Glutamatergic neuron (in vitro differentiated cells): Measurements from ENCODE around the gene ACAD10. TPM values are rescaled to one million over a fixed set of nuclear protein-coding genes. Genes with fewer than 3 reads are reported as not detected.

Experiments used
- DNase-seq: peaks from one replicate; pipeline ENCODE4 v3.0.0; 2022
- H3K27ac Mint-ChIP-seq: one replicate; pipeline ENCODE4 v1.8.0; 2020; ENCODE audit warnings: mild to moderate bottlenecking, mixed read lengths, inconsistent platforms; ENCODE audit not compliant: unreplicated experiment
- H3K27me3 Mint-ChIP-seq: one replicate; pipeline ENCODE4 v1.8.0; 2020; ENCODE audit warnings: mild to moderate bottlenecking, moderate library complexity, mixed read lengths, inconsistent platforms; ENCODE audit not compliant: unreplicated experiment
- H3K36me3 Mint-ChIP-seq: one replicate; pipeline ENCODE4 v1.8.0; 2020; ENCODE audit warnings: mild to moderate bottlenecking, mixed read lengths, inconsistent platforms; ENCODE audit not compliant: unreplicated experiment
- H3K4me1 Mint-ChIP-seq: one replicate; pipeline ENCODE4 v1.8.0; 2020; ENCODE audit warnings: mild to moderate bottlenecking, low read depth, mixed read lengths, inconsistent platforms; ENCODE audit not compliant: unreplicated experiment
- H3K4me3 Mint-ChIP-seq: one replicate; pipeline ENCODE4 v1.8.0; 2020; ENCODE audit warnings: mild to moderate bottlenecking, mixed read lengths, inconsistent platforms; ENCODE audit not compliant: unreplicated experiment
- H3K9me3 Mint-ChIP-seq: one replicate; pipeline ENCODE4 v1.8.0; 2020; ENCODE audit warnings: mild to moderate bottlenecking, moderate library complexity, mixed read lengths, inconsistent platforms; ENCODE audit not compliant: unreplicated experiment
- CTCF ChIP-seq: fragments of 200-600 bp; sonication (generic); IDR thresholded peaks from one replicate; pipeline ENCODE4 v1.5.0; 2021; ENCODE audit not compliant: partially characterized antibody, unreplicated experiment
- total RNA-seq: library from RNA; stranded (reverse); fragmentation: NEBNext Ultra II Directional; extraction: Animal tissue kit (Norgen Biotek cat#: 25700); gene quantifications from one replicate; pipeline ENCODE4 v1.2.1, GENCODE V29; 2021; ENCODE audit not compliant: unreplicated experiment

Gene ACAD10
- total RNA-seq, 1 donor from 2014 or later: 35.9 TPM

GRCh38 chr12:111686574-111687105 is 787 bp downstream of the ACAD10 start:
- H3K27me3 Mint-ChIP-seq: no peaks in the 10 kb centered on the region
- H3K27ac Mint-ChIP-seq: peak overlapping the region; percentile 86
- H3K4me1 Mint-ChIP-seq: peaks cover 9% of the 10 kb centered on the region
- peak overlapping the region; percentile 94 for H3K4me3 Mint-ChIP-seq
- DNase-seq: no peak
- no peak for TF ChIP-seq CTCF
- H3K36me3 Mint-ChIP-seq: no peaks in the 10 kb centered on the region
- H3K9me3 Mint-ChIP-seq: peaks cover 4% of the 10 kb centered on the region

DNA sequence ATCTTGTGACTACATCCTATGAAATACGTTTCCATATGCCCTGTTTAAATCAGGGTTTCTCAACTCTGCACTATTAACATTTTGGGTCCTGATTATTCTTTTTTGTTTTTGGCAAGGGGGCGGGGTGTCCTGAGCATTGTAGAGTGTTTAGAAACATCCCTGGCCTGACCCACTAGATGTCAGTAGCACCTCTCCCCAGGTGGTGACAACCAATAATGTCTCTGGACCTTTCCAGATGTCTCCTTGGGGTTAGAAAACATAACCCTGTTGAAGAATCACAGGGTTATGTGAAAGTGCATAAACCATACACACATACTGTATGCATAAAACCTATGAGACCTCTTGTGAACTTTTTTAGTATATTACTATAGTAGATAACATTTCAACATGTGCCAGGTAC is 1.4 kb downstream of the ACAD10 start:
- no peak for TF ChIP-seq CTCF
- no peak for DNase-seq
- Mint-ChIP-seq H3K4me3 (peak overlapping the region; percentile 94), H3K9me3 (peaks cover 4% of the 10 kb centered on the region), H3K27me3 (no peaks in the 10 kb centered on the region), H3K27ac (no peak overlapping the region), H3K4me1 (peaks cover 9% of the 10 kb centered on the region), H3K36me3 (peaks cover 3% of the 10 kb centered on the region)

DNA sequence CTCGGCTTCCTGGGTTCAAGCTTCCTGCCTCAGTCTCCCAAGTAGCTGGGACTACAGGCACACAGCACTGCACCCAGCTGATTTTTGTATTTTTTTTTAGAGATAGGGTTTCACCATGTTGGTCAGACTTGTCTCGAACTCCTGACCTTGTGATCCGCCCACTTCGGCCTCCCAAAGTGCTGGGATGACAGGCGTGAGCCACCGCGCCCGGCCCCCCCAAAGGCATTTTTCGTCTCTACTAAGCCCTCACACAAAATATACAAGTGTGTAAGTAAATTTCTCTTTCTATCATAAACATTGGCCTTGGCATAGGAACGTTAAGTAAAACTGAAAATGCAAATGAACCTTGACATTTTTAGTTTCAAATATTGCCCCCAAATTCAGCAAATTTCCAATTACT is 2.1 kb downstream of the ACAD10 start:
- peaks cover 4% of the 10 kb centered on the region for H3K36me3 Mint-ChIP-seq
- peaks cover 9% of the 10 kb centered on the region for H3K4me1 Mint-ChIP-seq
- TF ChIP-seq CTCF: no peak
- no peaks in the 10 kb centered on the region for H3K27me3 Mint-ChIP-seq
- no peak for DNase-seq
- H3K4me3 Mint-ChIP-seq: no peak overlapping the region
- H3K9me3 Mint-ChIP-seq: peaks cover 4% of the 10 kb centered on the region
- H3K27ac Mint-ChIP-seq: no peak overlapping the region

DNA sequence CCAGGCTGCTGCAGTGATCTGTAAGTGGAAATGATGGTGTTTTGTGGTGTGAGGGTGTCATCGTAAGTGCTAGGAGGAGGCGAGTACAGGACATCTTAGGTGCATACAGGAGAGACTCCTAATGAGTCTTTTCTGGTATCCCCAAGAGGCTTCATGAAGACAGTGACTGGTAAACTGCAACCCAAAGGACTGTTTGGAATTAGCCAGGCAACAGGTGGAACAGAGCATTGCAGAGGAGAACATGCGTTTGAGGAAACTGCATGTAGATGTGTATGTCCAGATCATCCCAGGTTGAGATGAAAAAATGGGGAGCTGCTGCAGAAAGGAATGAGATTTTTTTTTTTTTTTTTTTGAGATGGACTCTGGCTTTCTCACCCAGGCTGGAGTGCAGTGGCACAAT is 5.4 kb downstream of the ACAD10 start:
- Mint-ChIP-seq H3K9me3 (peaks cover under 1% of the 10 kb centered on the region), H3K27ac (no peak overlapping the region), H3K4me1 (peaks cover 4% of the 10 kb centered on the region), H3K27me3 (peaks cover 2% of the 10 kb centered on the region), H3K36me3 (peaks cover 4% of the 10 kb centered on the region), H3K4me3 (no peak overlapping the region)
- no peak for DNase-seq
- TF ChIP-seq CTCF: no peak

DNA sequence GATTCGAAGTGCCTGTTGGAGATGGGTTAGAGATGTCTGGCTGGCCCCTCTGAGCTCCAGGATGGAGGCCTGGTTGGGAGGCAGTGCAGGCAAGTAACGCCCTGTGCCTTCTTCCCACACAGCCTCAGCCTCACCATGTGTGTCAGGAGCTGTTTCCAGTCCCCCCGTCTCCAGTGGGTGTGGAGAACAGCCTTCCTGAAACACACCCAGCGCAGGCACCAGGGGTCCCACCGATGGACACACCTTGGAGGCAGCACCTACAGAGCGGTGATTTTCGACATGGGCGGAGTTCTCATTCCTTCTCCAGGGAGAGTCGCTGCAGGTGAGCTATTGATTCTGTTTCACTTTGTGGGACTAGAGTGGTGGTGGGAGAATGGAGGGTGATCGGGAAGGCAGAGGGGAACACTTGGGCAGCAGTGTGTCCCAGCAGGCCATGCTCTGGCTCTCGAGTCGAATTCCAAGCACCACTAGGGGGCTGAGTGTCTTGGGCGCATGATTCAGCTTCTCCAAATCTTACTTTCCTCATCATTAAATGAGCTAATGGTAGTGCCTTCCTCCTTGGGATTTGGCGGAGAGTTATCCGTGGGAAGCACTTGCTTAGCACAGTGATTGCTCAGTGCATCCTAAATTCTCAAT is 6.8 kb downstream of the ACAD10 start:
- H3K36me3 Mint-ChIP-seq: peaks cover 4% of the 10 kb centered on the region
- DNase-seq: peak; percentile 18
- H3K9me3 Mint-ChIP-seq: no peaks in the 10 kb centered on the region
- no peak overlapping the region for H3K4me3 Mint-ChIP-seq
- H3K27me3 Mint-ChIP-seq: peaks cover 2% of the 10 kb centered on the region
- TF ChIP-seq CTCF: peak; percentile 27
- H3K27ac Mint-ChIP-seq: no peak overlapping the region
- H3K4me1 Mint-ChIP-seq: no peaks in the 10 kb centered on the region
